Tibial nerve (tissue), 4 donors: ENCODE measurements around the gene NPC1L1. TPM values are rescaled to one million over a fixed set of nuclear protein-coding genes. Genes with fewer than 3 reads are reported as not detected.

Experiments
- DNase-seq, 2 donors: peaks; one replicate each; pipeline ENCODE4 v3.0.0-alpha.2; 2019; ENCODE audit warnings: low spot score in 2 of 2
- H3K27ac ChIP-seq, 4 donors: fragments of 200-600 bp; sonication (generic) in 3 of 4; one replicate each; pipeline ENCODE4 v1.5.1; 2017 to 2019; ENCODE audit warnings: mild to moderate bottlenecking in 1 of 4
- H3K27me3 ChIP-seq, 2 donors: fragments of 200-600 bp; sonication (generic) in 1 of 2; one replicate each; pipeline versions ENCODE4 v1.5.1 to v1.6.0; 2017 to 2019
- H3K36me3 ChIP-seq, 3 donors: fragments of 200-600 bp; sonication (generic); one replicate each; pipeline ENCODE4 v1.5.1; 2018 to 2019
- H3K4me1 ChIP-seq, 4 donors: fragments of 200-600 bp; sonication (generic) in 3 of 4; one replicate each; pipeline ENCODE4 v1.5.1; 2017 to 2019
- H3K4me3 ChIP-seq, 4 donors: fragments of 200-600 bp; sonication (generic) in 3 of 4; one replicate each; pipeline ENCODE4 v1.5.1; 2017 to 2019; ENCODE audit warnings: mild to moderate bottlenecking in 1 of 4, moderate library complexity in 1 of 4
- H3K9me3 ChIP-seq, 4 donors: fragments of 200-600 bp; sonication (generic) in 3 of 4; one replicate each; pipeline ENCODE4 v1.5.1; 2017 to 2019
- EP300 ChIP-seq, 2 donors: sonication (generic); formaldehyde crosslinking; IDR thresholded peaks; one replicate each; pipeline ENCODE4 v1.6.1; 2017; ENCODE audit warnings: antibody characterized with exemption in 2 of 2, mild to moderate bottlenecking in 1 of 2
- POLR2A ChIP-seq, 2 donors: fragments of 450-650 bp; IDR thresholded peaks; one replicate each; pipeline ENCODE4 v1.6.1; 2017; ENCODE audit warnings: antibody characterized with exemption in 2 of 2, mild to moderate bottlenecking in 2 of 2, moderate library complexity in 2 of 2
- WGBS, 2 donors: methylation state at CpG; one replicate each; pipeline ENCODE4 v1.1.5; 2018; 5-methylcytosine and 5-hydroxymethylcytosine counted together
- total RNA-seq, 4 donors: library from RNA; depleted of rRNA; stranded (reverse); fragments of >200 nt; gene quantifications; one replicate each; pipeline ENCODE4 v1.1.0, GENCODE V29; 2016
- TF ChIP-seq, protein P1 (sequence below), 5 experiments: fragments of 200-600 bp in 3 of 5; fragments of 450-650 bp in 2 of 5; sonication (generic) in 3 of 5; IDR thresholded peaks; one replicate each; pipeline ENCODE4 v1.5.1; 2016 to 2019; ENCODE audit warnings: antibody characterized with exemption in 5 of 5, mild to moderate bottlenecking in 3 of 5, moderate library complexity in 2 of 5

Gene NPC1L1
- total RNA-seq, 4 donors from 2014 or later, result 0.30 to 0.44 (median 0.39) TPM; not detected in 1

DNA sequence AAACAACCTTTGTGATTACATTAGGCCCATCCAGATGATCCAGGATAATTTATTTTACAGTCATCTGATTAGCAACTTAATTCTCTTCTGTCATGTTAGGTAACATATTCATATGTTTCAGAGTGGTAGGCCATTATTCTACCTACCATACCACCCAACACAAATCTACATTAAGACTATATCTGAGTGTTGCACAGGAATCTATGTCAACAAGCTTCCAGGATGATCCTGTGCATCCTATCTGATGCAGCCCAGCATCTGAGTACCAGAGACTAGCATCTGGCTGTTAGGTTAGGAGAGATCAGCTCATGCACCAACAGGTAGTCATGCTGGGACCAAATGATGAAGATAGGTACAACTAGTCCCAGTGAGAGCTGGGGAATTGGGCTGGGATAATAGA is 33.9 kb upstream of the NPC1L1 start:
- Histone ChIP-seq H3K27ac (peak overlapping the region in 1 of 4 donors; percentile 95), H3K27me3 (no peaks in the 10 kb centered on the region), H3K9me3 (no peaks in the 10 kb centered on the region), H3K36me3 (peaks cover 0 to 74% (median 18%) of the 10 kb centered on the region in 3 donors), H3K4me3 (no peak overlapping the region), H3K4me1 (peaks cover 0 to 40% (median 18%) of the 10 kb centered on the region in 4 donors)
- TF ChIP-seq, protein P1, sequence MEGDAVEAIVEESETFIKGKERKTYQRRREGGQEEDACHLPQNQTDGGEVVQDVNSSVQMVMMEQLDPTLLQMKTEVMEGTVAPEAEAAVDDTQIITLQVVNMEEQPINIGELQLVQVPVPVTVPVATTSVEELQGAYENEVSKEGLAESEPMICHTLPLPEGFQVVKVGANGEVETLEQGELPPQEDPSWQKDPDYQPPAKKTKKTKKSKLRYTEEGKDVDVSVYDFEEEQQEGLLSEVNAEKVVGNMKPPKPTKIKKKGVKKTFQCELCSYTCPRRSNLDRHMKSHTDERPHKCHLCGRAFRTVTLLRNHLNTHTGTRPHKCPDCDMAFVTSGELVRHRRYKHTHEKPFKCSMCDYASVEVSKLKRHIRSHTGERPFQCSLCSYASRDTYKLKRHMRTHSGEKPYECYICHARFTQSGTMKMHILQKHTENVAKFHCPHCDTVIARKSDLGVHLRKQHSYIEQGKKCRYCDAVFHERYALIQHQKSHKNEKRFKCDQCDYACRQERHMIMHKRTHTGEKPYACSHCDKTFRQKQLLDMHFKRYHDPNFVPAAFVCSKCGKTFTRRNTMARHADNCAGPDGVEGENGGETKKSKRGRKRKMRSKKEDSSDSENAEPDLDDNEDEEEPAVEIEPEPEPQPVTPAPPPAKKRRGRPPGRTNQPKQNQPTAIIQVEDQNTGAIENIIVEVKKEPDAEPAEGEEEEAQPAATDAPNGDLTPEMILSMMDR (IDR thresholded peaks at IDR 0.05), result no peak
- TF ChIP-seq POLR2A (IDR thresholded peaks at IDR 0.05) (no peak), EP300 (IDR thresholded peaks at IDR 0.05) (no peak)
- no peak for DNase-seq

DNA sequence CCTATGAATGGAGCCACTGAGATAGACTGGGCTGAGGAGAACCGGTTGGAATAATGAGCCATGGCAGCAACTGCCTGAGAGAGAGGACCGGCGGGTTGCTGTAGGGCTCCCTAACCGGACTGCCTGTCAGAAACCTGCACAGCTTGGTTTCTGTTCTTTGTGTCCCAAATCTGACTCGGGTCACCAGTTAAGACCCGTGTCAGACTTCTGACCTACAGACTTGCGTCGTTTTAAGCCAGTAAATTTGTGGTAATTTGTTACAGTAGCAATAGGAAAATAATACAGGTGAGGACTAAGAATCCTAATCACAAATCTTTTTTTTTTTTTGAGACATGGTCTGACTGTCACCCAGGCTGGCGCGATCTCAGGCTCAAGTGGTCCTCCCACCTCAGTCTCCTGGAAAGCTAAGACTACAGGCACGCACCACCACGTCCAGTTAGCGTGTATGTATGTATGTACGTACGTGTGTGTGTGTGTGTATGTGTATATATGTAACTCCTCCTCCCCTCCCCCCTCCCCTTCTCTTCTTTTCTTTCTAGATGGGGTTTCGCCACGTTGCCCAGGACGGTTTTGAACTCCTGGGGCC is 33.2 kb upstream of the NPC1L1 start:
- H3K9me3 ChIP-seq, result no peaks in the 10 kb centered on the region
- TF ChIP-seq POLR2A (IDR thresholded peaks at IDR 0.05) (no peak), EP300 (IDR thresholded peaks at IDR 0.05) (no peak)
- TF ChIP-seq, protein P1 (IDR thresholded peaks at IDR 0.05), result no peak
- peak overlapping the region; percentile 79 to 90 (median 88) for H3K4me3 ChIP-seq

DNA sequence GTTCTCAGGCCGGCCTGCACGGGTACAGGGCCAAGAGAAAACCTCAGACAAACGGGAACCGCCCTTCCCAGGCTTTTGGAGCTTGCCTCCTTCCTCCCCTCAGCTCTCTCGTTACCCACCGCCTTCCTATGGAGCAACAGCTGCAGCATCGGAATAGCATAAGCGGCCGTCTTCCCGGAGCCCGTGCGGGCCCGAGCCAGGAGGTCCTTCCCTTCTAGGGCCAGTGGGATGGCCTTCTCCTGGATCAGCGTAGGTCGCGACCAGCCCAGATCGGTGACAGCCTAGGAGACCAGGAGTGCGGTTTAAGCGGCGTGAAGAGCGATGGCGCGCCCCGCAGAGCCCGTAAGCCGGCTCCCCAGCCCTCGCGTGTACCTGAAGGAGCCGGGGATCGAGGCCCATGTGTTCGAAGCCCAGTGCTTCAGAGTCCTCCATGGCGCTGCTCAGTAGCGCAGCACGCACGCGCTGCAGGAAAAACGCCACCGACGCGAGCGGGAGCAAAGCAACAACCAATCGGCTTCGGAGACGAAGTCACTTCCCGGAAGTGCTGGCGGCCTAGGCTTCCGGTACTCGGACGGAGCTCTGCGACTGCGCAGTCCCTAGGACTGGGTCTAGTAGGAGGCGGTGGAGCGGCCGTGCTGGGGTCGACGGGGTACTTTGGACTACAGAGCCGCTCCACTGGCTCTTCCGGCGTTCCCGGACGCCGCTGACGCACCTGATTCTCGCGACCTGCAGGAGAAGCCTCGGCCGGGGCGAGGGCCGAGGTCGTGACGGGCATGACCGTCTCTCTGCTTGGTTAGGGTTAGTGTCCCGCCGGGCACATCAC is 32.5 kb upstream of the NPC1L1 start, which contains the start of gene DDX56:
DDX56 (minus strand) TSS at position 445 of the 823 bp plus-strand sequence; CDS start at position 432, 13 bp downstream.
- 0% methylated on average over 19 to 66 of the region's 74 CpGs for WGBS, 2 donors
- H3K4me1 ChIP-seq, result peaks cover 0 to 34% (median 17%) of the 10 kb centered on the region in 4 donors
- TF ChIP-seq, protein P1 (IDR thresholded peaks at IDR 0.05), result peak in 2 of 5 experiments; percentile 13 to 18
- TF ChIP-seq EP300 (IDR thresholded peaks at IDR 0.05) (peak; percentile 92 to 97), POLR2A (IDR thresholded peaks at IDR 0.05) (peak; percentile 50 to 91)
- no peaks in the 10 kb centered on the region for H3K9me3 ChIP-seq
- peak within 1 kb of the TSS; percentile 79 to 90 (median 88) for H3K4me3 ChIP-seq
- DNase-seq, result peak; percentile 82 to 89
- peaks cover 0 to 75% (median 29%) of the 10 kb centered on the region in 3 donors for H3K36me3 ChIP-seq
- peak within 1 kb of the TSS; percentile 75 to 95 (median 92) for H3K27ac ChIP-seq
- H3K27me3 ChIP-seq, result no peaks in the 10 kb centered on the region

More for the DNA sequence above, 33.2 kb upstream of the NPC1L1 start:
- Histone ChIP-seq H3K27me3 (no peaks in the 10 kb centered on the region), H3K27ac (peak overlapping the region; percentile 75 to 95 (median 92)), H3K4me1 (peaks cover 0 to 34% (median 17%) of the 10 kb centered on the region in 4 donors), H3K36me3 (peaks cover 0 to 74% (median 25%) of the 10 kb centered on the region in 3 donors)
- DNase-seq, result no peak
- 34 to 36% methylated on average over 18 of the region's 18 CpGs for WGBS, 2 donors

DNA sequence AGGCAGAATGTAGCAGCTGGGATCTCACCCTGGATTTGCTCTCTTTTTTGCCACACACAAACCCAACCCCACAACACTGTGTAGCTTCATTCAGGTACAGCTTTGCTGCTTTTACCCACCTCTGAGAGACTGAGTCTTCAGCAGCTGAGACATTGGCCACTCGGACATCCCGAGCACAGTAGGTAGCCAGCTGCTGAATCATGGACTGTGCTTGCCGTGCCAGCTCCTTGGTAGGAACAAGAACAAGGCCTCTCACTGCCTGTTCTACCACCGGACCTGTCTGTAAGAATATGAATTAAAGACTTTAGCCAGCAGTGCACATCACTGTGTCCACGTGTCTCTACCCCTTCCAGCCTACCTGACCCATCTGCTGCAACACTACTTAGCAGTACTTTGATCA is 31.6 kb upstream of the NPC1L1 start:
- TF ChIP-seq, protein P1 (IDR thresholded peaks at IDR 0.05), result no peak
- no peak for TF ChIP-seq EP300 (IDR thresholded peaks at IDR 0.05)
- Histone ChIP-seq H3K4me1 (peaks cover 0 to 34% (median 17%) of the 10 kb centered on the region in 4 donors), H3K4me3 (peak overlapping the region; percentile 79 to 90 (median 88)), H3K36me3 (peaks cover 0 to 76% (median 35%) of the 10 kb centered on the region in 3 donors), H3K27ac (peak overlapping the region in 2 of 4 donors; percentile 93 to 95), H3K27me3 (no peaks in the 10 kb centered on the region), H3K9me3 (no peaks in the 10 kb centered on the region)
- WGBS, 2 donors, result 68 to 79% methylated on average over 5 of the region's 5 CpGs
- no peak for DNase-seq
